B cell (primary cell): ENCODE data around the gene PFKFB1. TPM values are rescaled to one million over a fixed set of nuclear protein-coding genes. Genes with fewer than 3 reads are reported as not detected.

Experiments
- ATAC-seq: fragments of 200-7000 bp; cut with Tn5 transposase; one replicate; pipeline ENCODE4 v1.10.0; 2021; ENCODE audit warnings: low read depth, mild to moderate bottlenecking, moderate number of reproducible peaks, moderate library complexity
- CTCF ChIA-PET: fragments of 350-600 bp; sonication (Branson Sonifier 250); formaldehyde crosslinking; loops from one replicate; lab custom pipeline; 2021; ENCODE audit warnings: antibody characterized with exemption, inconsistent platforms; lab: Charles Lee
- POLR2A ChIA-PET: fragments of 350-600 bp; sonication (Branson Sonifier 250); formaldehyde crosslinking; loops from one replicate; lab custom pipeline; 2021; ENCODE audit warnings: antibody characterized with exemption; lab: Charles Lee
- DNase-seq: peaks from one replicate; pipeline ENCODE4 v3.0.0; 2013
- H2AFZ ChIP-seq: 2 replicates; pipeline ENCODE4 v1.6.1; 2012; ENCODE audit warnings: mild to moderate bottlenecking, low read depth, low read length; ENCODE audit not compliant: insufficient read depth, poor library complexity, severe bottlenecking
- H3K27ac ChIP-seq, 2 donors: 1 replicate in 1 of 2; 2 replicates in 1 of 2; pipeline ENCODE4 v1.5.1; 2012 to 2013; ENCODE audit warnings: low read length in 2 of 2, mild to moderate bottlenecking in 2 of 2, moderate library complexity in 1 of 2
- H3K27me3 ChIP-seq, 4 experiments: fragments of 200-600 bp in 1 of 4; sonication (generic) in 1 of 4; replicated peaks in 1 of 4; 1 replicate in 2 of 4; 2 replicates in 2 of 4; pipeline versions ENCODE4 v1.6.1 to v1.7.0; 2013 to 2016; ENCODE audit warnings: low read length in 3 of 4, mild to moderate bottlenecking in 2 of 4, mixed read lengths in 1 of 4, moderate library complexity in 1 of 4; ENCODE audit not compliant: insufficient read depth in 4 of 4, control insufficient read depth in 3 of 4; ENCODE audit errors: control extremely low read depth in 1 of 4
- H3K36me3 ChIP-seq, 2 experiments: replicated peaks in 1 of 2; 1 replicate in 1 of 2; 2 replicates in 1 of 2; pipeline versions ENCODE4 v1.6.1 to v1.7.1; 2013; ENCODE audit warnings: low read length in 1 of 2; ENCODE audit not compliant: insufficient read depth in 2 of 2, control insufficient read depth in 1 of 2; ENCODE audit errors: control extremely low read depth in 1 of 2, extremely low read depth in 1 of 2
- H3K4me1 ChIP-seq, 2 donors: fragments of 200-600 bp in 1 of 2; sonication (generic) in 1 of 2; 1 replicate in 1 of 2; 2 replicates in 1 of 2; pipeline versions ENCODE4 v1.5.1 to v1.6.1; 2013 to 2017; ENCODE audit warnings: low read length in 2 of 2; ENCODE audit not compliant: control insufficient read depth in 2 of 2, insufficient read depth in 2 of 2
- H3K4me2 ChIP-seq: replicated peaks from 2 replicates; pipeline ENCODE3; 2012; ENCODE audit warnings: mild to moderate bottlenecking, low read depth, low read length; ENCODE audit not compliant: poor library complexity, severe bottlenecking
- H3K4me3 ChIP-seq, 5 experiments: fragments of 200-600 bp in 1 of 5; sonication (generic) in 1 of 5; 1 replicate in 3 of 5; 2 replicates in 2 of 5; pipeline versions ENCODE4 v1.5.1 to v1.7.0; 2011 to 2016; ENCODE audit warnings: low read length in 4 of 5, mild to moderate bottlenecking in 4 of 5, low read depth in 2 of 5, control low read depth in 1 of 5, moderate library complexity in 1 of 5; ENCODE audit not compliant: insufficient read depth in 1 of 5; ENCODE audit errors: control extremely low read depth in 1 of 5, extremely low read depth in 1 of 5
- H3K79me2 ChIP-seq: fragments of 200-600 bp; sonication (generic); one replicate; pipeline ENCODE4 v1.6.0; 2016; ENCODE audit warnings: low read length; ENCODE audit not compliant: control insufficient read depth, insufficient read depth
- H3K9ac ChIP-seq: fragments of 200-600 bp; sonication (generic); 2 replicates; pipeline ENCODE4 v1.6.1; 2017; ENCODE audit warnings: mild to moderate bottlenecking, low read length, moderate library complexity
- H3K9me3 ChIP-seq, 3 donors: one replicate each; pipeline versions ENCODE4 v1.6.1 to v1.7.1; 2013; ENCODE audit warnings: low read length in 2 of 3; ENCODE audit not compliant: control insufficient read depth in 2 of 3, insufficient read depth in 1 of 3; ENCODE audit errors: control extremely low read depth in 1 of 3
- H4K20me1 ChIP-seq: 2 replicates; pipeline ENCODE4 v1.6.0; 2012; ENCODE audit warnings: mild to moderate bottlenecking, low read length; ENCODE audit not compliant: insufficient read depth, control insufficient read depth, poor library complexity, severe bottlenecking
- H3K27ac Mint-ChIP-seq: one replicate; pipeline ENCODE4 v1.8.0; 2021; ENCODE audit warnings: mixed read lengths
- H3K27me3 Mint-ChIP-seq: one replicate; pipeline ENCODE4 v1.8.0; 2021; ENCODE audit warnings: mixed read lengths
- H3K4me1 Mint-ChIP-seq: one replicate; pipeline ENCODE4 v1.8.0; 2021; ENCODE audit warnings: mixed read lengths
- H3K4me3 Mint-ChIP-seq: one replicate; pipeline ENCODE4 v1.8.0; 2021; ENCODE audit warnings: mixed read lengths
- H3K9me3 Mint-ChIP-seq: one replicate; pipeline ENCODE4 v1.8.0; 2022; ENCODE audit warnings: mixed read lengths; ENCODE audit not compliant: insufficient read depth
- CTCF ChIP-seq: fragments of 200-600 bp; IDR thresholded peaks from one replicate; pipeline ENCODE4 v1.8.0; 2022; ENCODE audit warnings: antibody characterized with exemption, mild to moderate bottlenecking
- EZH2 ChIP-seq: IDR thresholded peaks from 2 replicates; pipeline ENCODE4 v1.6.1; 2012; ENCODE audit warnings: borderline replicate concordance, low read depth, mild to moderate bottlenecking, moderate library complexity, low read length; ENCODE audit not compliant: insufficient read depth, poor library complexity, severe bottlenecking
- WGBS: methylation state at CpG from one replicate; pipeline ENCODE4 v1.1.5; 2013; ENCODE audit warnings: missing lambda C conversion rate; ENCODE audit not compliant: insufficient coverage; 5-methylcytosine and 5-hydroxymethylcytosine counted together
- intact Hi-C: fragments of 100-400 bp; cut with micrococcal nuclease; formaldehyde crosslinking; loops from one replicate; pipeline ENCODE4 v1.10.0; 2022
- polyA plus RNA-seq: library from polyadenylated mRNA; depleted of rRNA; stranded (reverse); fragments of >200 nt; gene quantifications from 2 replicates; pipeline ENCODE4 v1.2.3, GENCODE V29; 2012
- total RNA-seq, 2 donors: library from RNA; stranded (reverse); fragments of 120-200 nt in 1 of 2; gene quantifications; 1 replicate in 1 of 2; 2 replicates in 1 of 2; pipeline versions ENCODE4 v1.2.3 to v1.2.4, GENCODE V29; 2013 to 2022

PFKFB1 gene
- total and polyA plus RNA-seq, 2 donors (not counting 1 experiment from before 2014, with no cell fraction given), result 0.37 to 0.47 TPM

- Histone ChIP-seq H3K4me1 (no peaks in the 10 kb centered on the region), H3K36me3 (no peaks in the 10 kb centered on the region), H3K9ac (no peak overlapping the region), H3K9me3 (no peaks in the 10 kb centered on the region), H2AFZ (no peak overlapping the region), H3K27ac (no peak overlapping the region), H3K4me3 (no peak overlapping the region), H3K4me2 (no peak overlapping the region), H4K20me1 (no peaks in the 10 kb centered on the region), H3K27me3 (no peaks in the 10 kb centered on the region), H3K79me2 (no peaks in the 10 kb centered on the region)
- H3K4me1 Mint-ChIP-seq, result no peaks in the 10 kb centered on the region
- DNase-seq (no peak), ATAC-seq (no peak)
- H3K4me3 Mint-ChIP-seq, result no peak overlapping the region
- intact Hi-C loops, result no loop called here
- no peaks in the 10 kb centered on the region for H3K27me3 Mint-ChIP-seq
- no peak for TF ChIP-seq CTCF
- TF ChIP-seq EZH2, result no peak
- CTCF ChIA-PET, result no interaction called here
- POLR2A ChIA-PET, result no interaction called here
- no peaks in the 10 kb centered on the region for H3K9me3 Mint-ChIP-seq
- no peak overlapping the region for H3K27ac Mint-ChIP-seq
- WGBS, result 98% methylated on average over 11 of the region's 17 CpGs
Measured at GRCh38 chrX:54930291-54931049, 63.5 kb downstream of the PFKFB1 start.

GRCh38 chrX:54928876-54929275 is 65.1 kb downstream of the PFKFB1 start:
- H3K4me2 ChIP-seq, result no peak overlapping the region
- H3K4me1 Mint-ChIP-seq, result no peaks in the 10 kb centered on the region
- intact Hi-C loops, result no loop called here
- no peak overlapping the region for H2AFZ ChIP-seq
- no peak overlapping the region for H3K4me3 ChIP-seq
- no peak overlapping the region for H3K27ac Mint-ChIP-seq
- H3K27me3 ChIP-seq, result no peaks in the 10 kb centered on the region
- H3K4me3 Mint-ChIP-seq, result no peak overlapping the region
- ATAC-seq (no peak), DNase-seq (no peak)
- no peaks in the 10 kb centered on the region for H3K9me3 Mint-ChIP-seq
- no peak overlapping the region for H3K27ac ChIP-seq
- no peaks in the 10 kb centered on the region for H3K27me3 Mint-ChIP-seq
- no peak for TF ChIP-seq CTCF
- TF ChIP-seq EZH2, result no peak
- H3K9me3 ChIP-seq, result no peaks in the 10 kb centered on the region
- ChIA-PET CTCF (no interaction called here), POLR2A (interaction anchor here (0.5 kb wide), 1 partner anchor 186 kb away, joined by 3 read pairs; no protein-coding TSS in a partner anchor)
- no peaks in the 10 kb centered on the region for H4K20me1 ChIP-seq
- H3K4me1 ChIP-seq, result no peaks in the 10 kb centered on the region
- H3K79me2 ChIP-seq, result no peaks in the 10 kb centered on the region
- WGBS, result 95% methylated on average over 3 of the region's 3 CpGs
- H3K9ac ChIP-seq, result no peak overlapping the region
- no peaks in the 10 kb centered on the region for H3K36me3 ChIP-seq
